Lung microvascular endothelial cell (primary cell): ENCODE measurements around the gene STAG1. TPM values are rescaled to one million over a fixed set of nuclear protein-coding genes. Genes with fewer than 3 reads are reported as not detected.
"Not testable (repeated sequence)": the region's sequence is repeated elsewhere in the genome, so short reads cannot be mapped to it uniquely, and the experiment has no call there.

Experiments used
- DNase-seq, 2 donors: peaks; one replicate each; pipeline versions ENCODE4 v3.0.0 to v3.0.0-alpha.2; 2010; ENCODE audit warnings: low read depth in 2 of 2
- total RNA-seq: library from RNA; depleted of rRNA; stranded (reverse); fragments of >200 nt; gene quantifications from 2 replicates; pipeline ENCODE4 v1.2.1, GENCODE V29; 2014

The STAG1 gene
- total RNA-seq, 1 donor from 2014 or later, result 25.4 TPM

GRCh38 chr3:136602818-136603217, 149.4 kb downstream of the STAG1 start:
- no peak for DNase-seq

DNA sequence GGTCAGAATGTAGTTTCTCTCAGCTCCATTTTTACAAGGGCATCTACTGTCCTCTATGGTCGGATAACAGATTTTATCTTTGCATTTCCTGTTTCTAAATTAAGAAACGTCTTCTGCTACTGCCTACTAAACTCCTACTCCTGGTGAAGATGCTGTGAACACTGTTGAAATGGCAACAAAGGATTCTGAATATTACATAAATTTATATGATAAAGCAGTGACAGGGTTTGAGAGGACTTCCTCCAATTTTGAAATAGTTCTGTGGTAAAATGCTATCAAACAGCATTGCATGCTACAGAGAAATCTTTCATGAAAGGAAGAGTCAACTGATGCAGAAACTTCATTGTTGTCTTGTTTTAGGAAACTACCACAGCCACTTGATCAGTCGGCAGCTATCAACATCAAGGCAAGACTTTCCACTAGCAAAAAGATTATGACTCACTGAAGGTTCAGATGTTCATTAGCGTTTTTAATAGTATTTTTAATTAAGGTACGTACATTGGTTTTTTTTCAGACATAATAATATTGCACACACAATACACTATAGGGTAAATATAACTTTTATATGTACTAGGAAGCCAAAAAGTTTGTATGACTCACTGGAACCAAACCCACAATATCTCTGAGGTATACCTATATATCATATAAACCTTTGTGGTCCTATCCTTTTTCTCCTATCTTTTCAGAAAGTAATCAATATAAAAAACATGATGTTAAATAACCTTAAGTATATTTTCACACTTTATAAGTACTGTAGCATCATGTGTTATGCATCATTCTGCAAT, 156.1 kb downstream of the STAG1 start:
- no peak for DNase-seq

GRCh38 chr3:136586580-136586979, 165.6 kb downstream of the STAG1 start:
- no peak for DNase-seq

- no peak for DNase-seq
Measured at GRCh38 chr3:136584728-136585127, 167.4 kb downstream of the STAG1 start.

GRCh38 chr3:136583823-136584222, 168.4 kb downstream of the STAG1 start:
- DNase-seq, result no peak

GRCh38 chr3:136577791-136578190, 174.4 kb downstream of the STAG1 start:
- no peak for DNase-seq

DNA sequence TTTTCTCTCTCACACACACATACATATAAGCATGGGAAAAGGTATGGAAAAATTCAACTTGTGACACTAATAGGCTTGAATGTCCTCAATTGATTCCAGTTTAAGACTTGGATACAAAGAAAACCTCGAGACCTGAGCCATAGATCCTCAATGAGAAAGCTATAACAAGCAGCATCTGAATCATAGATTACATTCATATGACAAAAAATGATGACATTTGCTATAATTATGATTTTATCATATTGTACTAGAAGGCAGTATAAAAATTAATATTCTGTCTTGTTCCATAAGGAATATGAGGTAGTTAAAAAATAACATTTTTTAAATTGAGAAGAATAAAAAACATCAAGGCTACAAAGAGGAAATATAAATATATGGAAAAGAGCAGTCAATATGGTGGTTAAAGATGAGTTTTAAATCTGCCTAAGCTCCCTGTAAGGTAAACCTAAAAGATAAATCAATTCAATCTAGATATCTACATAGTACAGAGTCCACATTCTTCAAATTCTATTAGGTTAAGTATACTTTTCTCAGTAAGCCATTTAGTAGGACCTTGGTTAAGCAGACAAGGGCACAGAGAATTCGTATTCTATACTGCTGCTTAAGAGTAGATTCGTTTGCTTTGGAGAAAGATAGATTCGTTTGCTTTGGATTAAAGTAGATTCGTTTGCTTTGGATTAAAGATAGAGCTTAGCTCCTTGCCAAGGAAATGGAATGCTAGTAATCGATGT, 175.7 kb downstream of the STAG1 start:
- DNase-seq, result no peak

DNA sequence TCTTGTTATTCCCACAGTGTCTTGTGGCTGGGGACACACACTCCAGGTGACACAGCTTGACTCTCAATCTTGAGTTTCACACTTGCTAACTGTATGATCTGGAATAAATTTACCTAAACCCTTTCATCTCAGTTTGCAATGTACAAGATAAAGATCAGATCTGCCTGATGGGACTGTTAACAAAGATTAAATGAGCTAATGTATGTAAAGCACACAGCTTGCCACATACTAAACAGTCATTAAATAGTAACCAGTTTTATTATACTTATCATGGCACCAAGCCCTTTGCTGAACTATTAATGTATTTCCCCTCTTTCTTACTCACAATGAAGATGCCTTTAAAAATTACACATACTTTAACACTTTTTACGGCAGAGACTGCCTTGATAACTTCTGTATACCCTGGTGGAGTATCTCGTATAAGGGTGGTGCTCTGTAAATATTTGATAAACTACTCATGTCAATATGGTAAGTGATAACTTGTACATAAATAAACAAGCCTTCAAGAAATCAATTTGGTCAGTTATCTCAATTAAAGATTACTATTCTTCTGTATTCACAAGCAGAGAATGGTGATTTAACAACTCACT, 184.5 kb downstream of the STAG1 start:
- DNase-seq, result no peak

DNA sequence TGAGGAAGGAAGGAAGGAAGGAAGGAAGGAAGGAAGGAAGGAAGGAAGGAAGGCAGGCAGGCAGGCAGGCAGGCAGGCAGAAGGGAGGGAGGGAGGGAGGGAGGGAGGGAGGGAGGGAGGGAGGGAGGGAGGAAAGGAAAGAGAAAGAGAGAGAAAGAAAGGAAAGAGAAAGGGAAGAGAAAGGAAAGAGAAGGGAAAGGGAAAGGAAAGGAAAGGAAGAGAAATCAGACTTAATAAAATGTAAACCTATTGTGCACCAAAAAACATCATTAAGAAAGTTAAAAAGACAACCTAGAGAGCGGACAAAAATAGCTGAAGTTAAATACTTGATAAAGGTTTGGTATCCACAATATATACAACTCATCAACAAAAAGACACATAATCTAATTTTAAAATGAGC, 187.2 kb downstream of the STAG1 start:
- not testable (repeated sequence) for DNase-seq

GRCh38 chr3:136562026-136562425, 190.2 kb downstream of the STAG1 start:
- DNase-seq, result no peak

DNA sequence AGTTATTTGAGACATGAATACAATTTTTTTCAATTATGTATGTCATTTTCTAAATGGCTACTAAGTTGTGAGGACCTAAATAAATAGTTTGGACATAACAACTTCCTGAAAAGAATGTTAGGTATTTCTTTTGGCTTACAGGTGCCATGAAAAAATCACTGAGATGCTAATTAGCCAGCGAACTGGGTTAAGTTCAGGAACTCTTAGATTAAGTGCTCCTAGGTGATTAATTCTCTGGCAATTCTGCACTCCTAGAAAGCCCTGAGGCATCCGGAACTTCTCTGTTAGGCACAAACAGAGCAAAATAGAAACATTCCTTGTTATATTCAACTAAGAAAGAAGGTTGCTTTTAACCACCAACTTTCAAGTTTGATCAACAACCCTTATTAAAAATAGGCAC, 192.3 kb downstream of the STAG1 start:
- no peak for DNase-seq

- DNase-seq, result not testable (repeated sequence)
Measured at GRCh38 chr3:136549461-136549860, 202.7 kb downstream of the STAG1 start.

DNA sequence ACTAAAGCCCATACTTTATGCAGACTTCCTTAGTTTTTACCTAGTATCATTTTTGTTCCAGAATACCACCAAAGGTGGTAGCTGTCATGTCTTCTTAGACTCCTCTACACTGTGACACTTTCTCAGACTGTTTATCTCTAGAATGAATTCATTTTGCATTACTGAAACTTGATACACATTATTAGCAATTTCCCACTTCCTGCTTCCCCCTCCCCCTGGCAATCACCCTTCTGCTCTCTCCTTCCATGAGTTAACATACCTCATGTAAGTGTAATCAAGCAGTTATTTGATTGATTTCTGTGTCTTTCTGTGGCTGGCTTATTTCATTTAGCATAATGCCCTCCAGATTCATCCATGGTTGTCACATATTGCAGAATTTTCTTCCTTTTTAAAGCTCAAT, 204.9 kb downstream of the STAG1 start:
- DNase-seq, result peak in 1 of 2 donors; percentile 50

GRCh38 chr3:136546720-136547119, 205.5 kb downstream of the STAG1 start:
- peak in 1 of 2 donors; percentile 26 for DNase-seq

GRCh38 chr3:136545664-136546268, 206.4 kb downstream of the STAG1 start:
- DNase-seq, result peak; percentile 27 to 42

DNA sequence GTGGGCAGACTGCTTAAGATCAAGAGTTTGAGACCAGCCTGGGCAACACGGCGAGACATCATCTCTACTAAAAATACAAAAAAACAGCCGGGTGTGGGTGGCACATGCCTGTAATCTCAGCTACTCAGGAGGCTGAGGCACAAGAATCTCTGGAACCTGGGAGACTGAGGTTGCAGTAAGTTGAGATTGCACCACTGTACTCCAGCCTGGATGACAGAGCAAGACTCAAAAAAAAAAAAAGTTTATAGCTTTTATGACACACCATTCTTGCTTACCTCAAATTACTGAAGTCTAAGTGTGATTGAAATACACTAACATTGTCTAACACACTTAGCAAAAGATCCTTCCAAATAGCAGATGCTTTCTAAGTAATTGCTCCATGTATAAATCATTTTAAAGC, 207.6 kb downstream of the STAG1 start:
- no peak for DNase-seq

DNA sequence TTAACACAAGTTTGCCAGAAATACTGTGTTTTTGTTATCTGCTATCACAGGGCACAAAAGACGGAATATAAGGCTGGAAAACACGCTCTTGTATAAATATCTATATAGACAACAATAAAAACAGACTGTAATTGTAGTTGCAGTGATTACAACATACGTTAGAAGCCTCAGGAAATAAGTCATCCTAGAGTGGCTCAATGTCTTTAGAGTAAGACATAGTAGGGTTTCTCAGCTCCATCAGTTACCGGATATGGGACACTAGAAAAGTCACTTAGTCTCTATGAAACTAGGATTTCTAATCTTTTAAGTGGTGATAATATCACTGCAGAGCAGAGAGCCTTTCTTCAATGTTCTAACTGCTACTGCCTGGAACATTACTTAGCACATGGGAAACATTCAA, 208.8 kb downstream of the STAG1 start:
- DNase-seq, result peak in 1 of 2 donors; percentile 66

DNA sequence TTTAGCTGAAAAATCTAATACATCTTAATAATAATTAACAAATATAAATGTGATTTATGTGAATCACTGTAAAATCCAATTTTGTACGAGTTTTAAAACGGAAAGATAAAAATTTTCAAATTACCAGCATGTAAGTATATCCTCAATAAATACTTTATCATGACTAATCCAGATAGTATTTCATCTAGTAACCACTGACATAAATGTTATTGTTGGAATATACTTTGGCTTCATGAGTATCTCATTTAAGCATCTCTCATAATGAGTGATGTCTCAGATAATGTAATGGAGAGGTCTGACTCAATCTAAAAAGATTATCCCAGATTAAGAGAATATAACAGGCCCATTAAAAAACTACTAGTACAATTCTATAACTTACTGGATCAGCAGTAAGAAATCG, 216.3 kb downstream of the STAG1 start:
- peak in 1 of 2 donors; percentile 4 for DNase-seq

- DNase-seq, result no peak
Measured at GRCh38 chr3:136532766-136533165, 219.4 kb downstream of the STAG1 start.

DNA sequence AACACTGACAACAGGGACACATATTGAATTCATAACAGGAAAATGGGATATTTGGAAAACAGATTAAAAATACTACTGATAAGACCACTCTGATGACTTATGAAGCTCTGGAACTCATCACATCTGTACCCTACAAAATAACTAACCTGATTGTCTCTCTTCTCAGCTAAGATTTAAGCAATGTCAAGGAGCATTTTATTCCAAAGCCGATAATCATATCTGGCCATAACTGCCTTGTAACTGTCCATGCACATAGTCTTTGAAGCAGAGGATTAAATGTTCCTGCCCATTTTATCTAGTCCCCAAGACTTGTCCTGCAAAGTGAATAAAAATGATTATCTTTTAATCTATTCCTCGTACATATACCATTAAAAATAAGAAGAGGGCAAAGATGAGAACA, 234.1 kb downstream of the STAG1 start:
- no peak for DNase-seq

- DNase-seq, result peak in 1 of 2 donors; percentile 0
Measured at GRCh38 chr3:136516656-136517055, 235.5 kb downstream of the STAG1 start.

- DNase-seq, result no peak
Measured at GRCh38 chr3:136516095-136516494, 236.1 kb downstream of the STAG1 start.
